HG02852 (cell line): Measurements from ENCODE around the gene ANKRD44.
"Not testable (repeated sequence)": the region's sequence is repeated elsewhere in the genome, so short reads cannot be mapped to it uniquely, and the experiment has no call there.

Experiments
- ATAC-seq: cut with Tn5 transposase; IDR thresholded peaks from one replicate; pipeline ENCODE4 v1.9.1; 2021; ENCODE audit warnings: mild to moderate bottlenecking, moderate library complexity; ENCODE audit not compliant: unreplicated experiment

ANKRD44 gene

GRCh38 chr2:197088694-197089093, 221.9 kb downstream of the ANKRD44 start:
- ATAC-seq, result no peak

GRCh38 chr2:197086500-197086899, 224.1 kb downstream of the ANKRD44 start:
- ATAC-seq, result peak; percentile 52

GRCh38 chr2:197085665-197086064, 224.9 kb downstream of the ANKRD44 start:
- ATAC-seq, result no peak

GRCh38 chr2:197081294-197081693, 229.3 kb downstream of the ANKRD44 start:
- no peak for ATAC-seq

- no peak for ATAC-seq
Observed at GRCh38 chr2:197080578-197081216, 229.9 kb downstream of the ANKRD44 start.

- no peak for ATAC-seq
Observed at GRCh38 chr2:197079832-197080555, 230.6 kb downstream of the ANKRD44 start.

- no peak for ATAC-seq
Observed at GRCh38 chr2:197079414-197079813, 231.2 kb downstream of the ANKRD44 start.

GRCh38 chr2:197078535-197078934, 232.0 kb downstream of the ANKRD44 start:
- no peak for ATAC-seq

GRCh38 chr2:197077336-197077735, 233.2 kb downstream of the ANKRD44 start:
- no peak for ATAC-seq

GRCh38 chr2:197076652-197077051, 233.9 kb downstream of the ANKRD44 start:
- ATAC-seq, result no peak

- ATAC-seq, result no peak
Observed at GRCh38 chr2:197075754-197076337, 234.7 kb downstream of the ANKRD44 start.

- ATAC-seq, result no peak
Observed at GRCh38 chr2:197075281-197075680, 235.3 kb downstream of the ANKRD44 start.

GRCh38 chr2:197073701-197074433, 236.7 kb downstream of the ANKRD44 start:
- no peak for ATAC-seq

GRCh38 chr2:197073270-197073669, 237.3 kb downstream of the ANKRD44 start:
- ATAC-seq, result no peak

- no peak for ATAC-seq
Observed at GRCh38 chr2:197072533-197072932, 238.0 kb downstream of the ANKRD44 start.

- ATAC-seq, result no peak
Observed at GRCh38 chr2:197071790-197072436, 238.7 kb downstream of the ANKRD44 start.

GRCh38 chr2:197071213-197071612, 239.4 kb downstream of the ANKRD44 start:
- no peak for ATAC-seq

GRCh38 chr2:197069958-197070357, 240.6 kb downstream of the ANKRD44 start:
- ATAC-seq, result no peak

GRCh38 chr2:197062574-197062973, 248.0 kb downstream of the ANKRD44 start:
- not testable (repeated sequence) for ATAC-seq

GRCh38 chr2:197059477-197059876, 251.1 kb downstream of the ANKRD44 start:
- no peak for ATAC-seq

GRCh38 chr2:197058777-197059300, 251.7 kb downstream of the ANKRD44 start:
- ATAC-seq, result no peak
